Type B pancreatic cell (in vitro differentiated cells): ENCODE results near the gene FGFRL1. TPM values are rescaled to one million over a fixed set of nuclear protein-coding genes. Genes with fewer than 3 reads are reported as not detected.

Experiments used
- DNase-seq: peaks from one replicate; pipeline ENCODE4 v3.0.0; 2021; ENCODE audit warnings: mixed read lengths; ENCODE audit not compliant: unreplicated experiment; ENCODE audit errors: extremely low spot score
- H3K27ac Mint-ChIP-seq: 2 replicates; pipeline ENCODE4 v1.8.0; 2021; ENCODE audit warnings: mild to moderate bottlenecking, mixed read lengths
- H3K27me3 Mint-ChIP-seq: 2 replicates; pipeline ENCODE4 v1.8.0; 2021; ENCODE audit warnings: mixed read lengths
- H3K36me3 Mint-ChIP-seq: 2 replicates; pipeline ENCODE4 v1.8.0; 2021; ENCODE audit warnings: mixed read lengths
- H3K4me1 Mint-ChIP-seq: one replicate; pipeline ENCODE4 v1.8.0; 2021; ENCODE audit warnings: mixed read lengths; ENCODE audit not compliant: unreplicated experiment
- H3K4me3 Mint-ChIP-seq: 2 replicates; pipeline ENCODE4 v1.8.0; 2021; ENCODE audit warnings: mild to moderate bottlenecking, mixed read lengths
- H3K9me3 Mint-ChIP-seq: 2 replicates; pipeline ENCODE4 v1.8.0; 2021; ENCODE audit warnings: mixed read lengths
- long read RNA-seq: library from polyadenylated mRNA; unstranded; transcript quantifications from one replicate; pipeline ENCODE4 v2.0.0, GENCODE V29; 2020
- total RNA-seq: library from RNA; stranded (reverse); gene quantifications from 2 replicates; pipeline ENCODE4 v1.2.1, GENCODE V29; 2021; ENCODE audit warnings: low replicate concordance
- TF ChIP-seq, protein P1 (sequence below): fragments of 200-600 bp; sonication (generic); conservative IDR thresholded peaks from 2 replicates; pipeline ENCODE4 v1.5.0; 2021; ENCODE audit warnings: antibody characterized with exemption, mild to moderate bottlenecking

The FGFRL1 gene
- total RNA-seq = 20.5 and 30.9 TPM in 2 replicates
- long read RNA-seq = 0 reads

DNA sequence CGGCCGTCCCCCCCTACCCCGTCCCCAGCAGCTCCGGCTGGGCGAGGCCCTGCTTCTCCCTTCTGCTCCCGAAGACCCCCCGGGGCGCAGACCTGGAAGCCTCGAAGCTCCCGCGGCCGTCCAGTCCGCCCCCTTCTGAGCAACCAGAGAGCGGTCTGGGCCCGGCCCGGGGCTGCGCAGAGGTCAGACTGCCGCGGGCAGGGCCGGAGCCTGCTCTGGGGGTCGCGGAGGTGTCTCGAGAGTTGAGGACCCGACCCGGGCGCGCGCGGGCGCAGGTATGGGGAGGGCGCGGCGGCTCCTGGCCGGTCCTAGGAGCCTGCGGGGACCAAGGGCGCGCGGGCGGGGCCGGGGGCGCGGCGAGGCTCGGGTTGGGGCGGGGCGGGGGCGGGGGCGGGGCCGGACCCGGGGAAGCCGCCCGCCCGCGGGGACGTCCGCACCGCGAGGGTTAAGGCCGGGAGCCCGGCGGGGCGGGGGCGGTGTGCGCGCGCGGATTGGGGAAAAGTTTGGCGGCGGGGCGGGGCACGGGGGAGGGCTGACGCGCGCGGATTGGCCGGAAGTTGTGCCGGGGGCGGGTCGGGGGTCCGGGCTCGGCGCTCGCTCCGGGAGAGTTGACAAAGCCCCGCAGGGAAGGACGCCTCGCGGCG, at the start of gene FGFRL1:
Gene FGFRL1, plus strand, starts transcription at position 605 of the 644 bp plus-strand sequence. CDS start 860 bp downstream, outside the sequence.
- TF ChIP-seq, protein P1, sequence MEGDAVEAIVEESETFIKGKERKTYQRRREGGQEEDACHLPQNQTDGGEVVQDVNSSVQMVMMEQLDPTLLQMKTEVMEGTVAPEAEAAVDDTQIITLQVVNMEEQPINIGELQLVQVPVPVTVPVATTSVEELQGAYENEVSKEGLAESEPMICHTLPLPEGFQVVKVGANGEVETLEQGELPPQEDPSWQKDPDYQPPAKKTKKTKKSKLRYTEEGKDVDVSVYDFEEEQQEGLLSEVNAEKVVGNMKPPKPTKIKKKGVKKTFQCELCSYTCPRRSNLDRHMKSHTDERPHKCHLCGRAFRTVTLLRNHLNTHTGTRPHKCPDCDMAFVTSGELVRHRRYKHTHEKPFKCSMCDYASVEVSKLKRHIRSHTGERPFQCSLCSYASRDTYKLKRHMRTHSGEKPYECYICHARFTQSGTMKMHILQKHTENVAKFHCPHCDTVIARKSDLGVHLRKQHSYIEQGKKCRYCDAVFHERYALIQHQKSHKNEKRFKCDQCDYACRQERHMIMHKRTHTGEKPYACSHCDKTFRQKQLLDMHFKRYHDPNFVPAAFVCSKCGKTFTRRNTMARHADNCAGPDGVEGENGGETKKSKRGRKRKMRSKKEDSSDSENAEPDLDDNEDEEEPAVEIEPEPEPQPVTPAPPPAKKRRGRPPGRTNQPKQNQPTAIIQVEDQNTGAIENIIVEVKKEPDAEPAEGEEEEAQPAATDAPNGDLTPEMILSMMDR = no peak
- Mint-ChIP-seq H3K4me3 (peak within 1 kb of the TSS; percentile 87), H3K27ac (peak within 1 kb of the TSS; percentile 95), H3K9me3 (peaks cover 7% of the 10 kb centered on the region), H3K27me3 (peaks cover 36% of the 10 kb centered on the region), H3K36me3 (no peaks in the 10 kb centered on the region), H3K4me1 (peaks cover 6% of the 10 kb centered on the region)
- DNase-seq = peak; percentile 93

- TF ChIP-seq, protein P1 = no peak
- Mint-ChIP-seq H3K36me3 (no peaks in the 10 kb centered on the region), H3K4me3 (no peak overlapping the region), H3K4me1 (no peaks in the 10 kb centered on the region), H3K9me3 (no peaks in the 10 kb centered on the region), H3K27me3 (no peaks in the 10 kb centered on the region), H3K27ac (no peak overlapping the region)
- no peak for DNase-seq
Measured at GRCh38 chr4:962231-963208, 48.9 kb upstream of the FGFRL1 start.

DNA sequence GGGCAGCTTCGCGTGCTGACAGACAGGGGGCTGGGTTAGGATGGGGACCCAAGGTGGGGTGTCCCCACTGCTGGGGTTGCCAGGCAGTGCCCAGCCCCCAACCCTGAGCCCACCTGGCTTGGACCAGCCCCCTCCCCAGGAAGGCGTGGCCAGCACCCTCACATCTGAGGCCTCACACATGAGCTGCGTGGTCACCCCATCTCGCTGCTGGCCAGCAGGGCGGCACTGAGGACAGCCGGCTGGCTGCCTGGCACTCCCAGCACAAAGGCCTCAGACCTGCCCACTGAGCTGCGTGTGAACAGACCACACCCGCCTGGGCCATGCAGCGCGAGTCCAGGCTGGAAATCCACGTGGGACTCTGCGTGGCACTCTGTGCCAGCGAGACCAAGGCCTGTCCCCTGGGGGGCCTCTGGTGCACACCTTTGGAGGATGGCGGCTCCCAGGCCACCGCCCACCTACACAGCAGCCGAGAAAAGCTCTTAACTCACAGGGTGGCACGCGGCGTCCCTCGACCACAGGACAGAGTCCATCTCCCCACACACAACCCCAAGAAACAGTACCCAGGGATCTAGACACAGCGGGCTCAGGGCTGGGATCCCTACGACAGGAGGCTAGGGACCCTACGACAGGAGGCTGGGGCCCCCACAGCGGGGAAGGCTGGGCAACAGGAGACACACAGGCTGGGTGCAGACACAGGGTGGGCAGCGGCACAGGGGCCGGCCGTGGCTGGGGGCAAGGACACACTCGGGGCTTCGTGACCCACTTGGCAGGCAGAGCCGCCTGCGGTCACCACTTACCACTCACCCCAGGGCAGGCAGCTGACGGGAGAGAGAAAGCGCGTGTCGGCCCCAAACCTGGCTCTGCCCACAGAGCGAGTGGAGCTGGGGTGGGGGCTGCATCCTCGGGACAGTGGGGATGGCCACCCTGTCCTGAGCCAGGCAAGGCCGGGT, 47.9 kb upstream of the FGFRL1 start:
- Mint-ChIP-seq H3K27me3 (no peaks in the 10 kb centered on the region), H3K9me3 (no peaks in the 10 kb centered on the region), H3K36me3 (no peaks in the 10 kb centered on the region), H3K4me1 (no peaks in the 10 kb centered on the region), H3K4me3 (no peak overlapping the region), H3K27ac (no peak overlapping the region)
- DNase-seq = no peak
- TF ChIP-seq, protein P1 = no peak

GRCh38 chr4:964346-965025, 46.9 kb upstream of the FGFRL1 start:
- Mint-ChIP-seq H3K4me3 (no peak overlapping the region), H3K36me3 (no peaks in the 10 kb centered on the region), H3K27ac (no peak overlapping the region), H3K27me3 (no peaks in the 10 kb centered on the region), H3K4me1 (no peaks in the 10 kb centered on the region), H3K9me3 (no peaks in the 10 kb centered on the region)
- no peak for DNase-seq
- TF ChIP-seq, protein P1 = no peak
